HG03575 (cell line): ENCODE results near the gene UBTD2.
"Not testable (repeated sequence)": the region's sequence is repeated elsewhere in the genome, so short reads cannot be mapped to it uniquely, and the experiment has no call there.

Source experiments
- ATAC-seq: cut with Tn5 transposase; IDR thresholded peaks from one replicate; pipeline ENCODE4 v1.9.1; 2021; ENCODE audit not compliant: unreplicated experiment, insufficient number of reproducible peaks, low FRiP score; ENCODE audit errors: extremely low read depth

The UBTD2 gene

GRCh38 chr5:172283020-172283861 lies at the start of gene UBTD2:
Gene UBTD2 (minus strand): TSS chr5:172283764. CDS start chr5:172283665, 99 bp downstream.
- peak; percentile 19 for ATAC-seq

- ATAC-seq = not testable (repeated sequence)
Measured at GRCh38 chr5:172326901-172327300, 43.3 kb upstream of the UBTD2 start.

- ATAC-seq = no peak
Measured at GRCh38 chr5:172325452-172325851, 41.9 kb upstream of the UBTD2 start.

- ATAC-seq = peak; percentile 56
Measured at GRCh38 chr5:172322028-172322965, 38.7 kb upstream of the UBTD2 start.

GRCh38 chr5:172321593-172321992 lies 38.0 kb upstream of the UBTD2 start:
- peak; percentile 21 for ATAC-seq

GRCh38 chr5:172319708-172320441 lies 36.3 kb upstream of the UBTD2 start:
- ATAC-seq = no peak

GRCh38 chr5:172315587-172316493 lies 32.3 kb upstream of the UBTD2 start:
- ATAC-seq = no peak

GRCh38 chr5:172313915-172314314 lies 30.4 kb upstream of the UBTD2 start:
- no peak for ATAC-seq

GRCh38 chr5:172312286-172312685 lies 28.7 kb upstream of the UBTD2 start:
- ATAC-seq = no peak

- no peak for ATAC-seq
Measured at GRCh38 chr5:172311605-172312004, 28.0 kb upstream of the UBTD2 start.

GRCh38 chr5:172311026-172311425 lies 27.5 kb upstream of the UBTD2 start:
- ATAC-seq = no peak

- no peak for ATAC-seq
Measured at GRCh38 chr5:172305380-172305779, 21.8 kb upstream of the UBTD2 start.

- no peak for ATAC-seq
Measured at GRCh38 chr5:172303572-172304335, 20.2 kb upstream of the UBTD2 start.

- ATAC-seq = no peak
Measured at GRCh38 chr5:172303162-172303561, 19.6 kb upstream of the UBTD2 start.

GRCh38 chr5:172302047-172302710 lies 18.6 kb upstream of the UBTD2 start:
- no peak for ATAC-seq

- no peak for ATAC-seq
Measured at GRCh38 chr5:172299916-172300439, 16.4 kb upstream of the UBTD2 start.

- no peak for ATAC-seq
Measured at GRCh38 chr5:172294831-172295230, 11.3 kb upstream of the UBTD2 start.
